Measurements from ENCODE around the gene EFEMP1. TPM values are rescaled to one million over a fixed set of nuclear protein-coding genes. Genes with fewer than 3 reads are reported as not detected.

Gene EFEMP1
- polyA plus RNA-seq, 1 of the 3 experiments (the other 2 are of a cell fraction): 1,015 TPM

DNA sequence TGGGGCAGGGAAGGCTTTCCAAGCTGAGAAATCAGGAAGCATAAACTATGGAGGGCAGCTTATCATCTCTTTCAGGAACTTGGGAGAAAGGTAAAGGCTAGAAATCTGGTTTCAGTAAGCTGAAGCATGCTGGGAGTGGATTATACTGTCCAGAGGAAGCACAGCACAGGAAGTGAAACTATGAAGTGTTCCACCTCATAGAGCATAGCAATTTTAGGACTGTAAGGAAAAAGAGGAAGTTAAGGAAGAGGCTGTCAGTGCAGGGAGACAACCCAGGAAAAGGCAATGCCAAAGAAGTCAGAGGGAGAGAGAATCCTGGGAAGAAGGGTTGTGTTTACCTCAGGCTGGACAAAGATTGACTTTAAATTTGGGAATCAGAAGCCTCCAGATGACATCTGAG lies 51.9 kb downstream of the EFEMP1 start:
- H3K27ac ChIP-seq (ENCODE audit: low read depth in 2 of 2, low read length in 1 of 2): peak overlapping the region in 1 of 2 experiments; percentile 60; a peak in 1 of 4 replicates
- no peaks in the 10 kb centered on the region for H3K79me2 ChIP-seq (ENCODE audit: insufficient read depth)
- POLR2A ChIA-PET: no interaction called here

More for the DNA sequence above, 51.9 kb downstream of the EFEMP1 start:
- Histone ChIP-seq H3K36me3 (replicated peaks in 1 of 2; ENCODE audit: control insufficient read depth in 1 of 2, insufficient read depth in 2 of 2, low read length in 1 of 2) (peaks cover 10 to 65% of the 10 kb centered on the region in 2 experiments), H3K4me1 (ENCODE audit: control insufficient read depth in 1 of 2, insufficient read depth in 2 of 2, low read depth in 1 of 2, low read length in 1 of 2) (peaks cover 0 to 3% of the 10 kb centered on the region in 2 experiments; a peak in 3 of 4 replicates), H3F3A (replicated peaks; ENCODE audit: insufficient read depth) (peaks cover 26% of the 10 kb centered on the region), H3K9me2 (no peaks in the 10 kb centered on the region), H3K9ac (no peak overlapping the region), H3K4me3 (ENCODE audit: low read depth in 2 of 2, low read length in 1 of 2) (no peak overlapping the region), H4K20me1 (ENCODE audit: insufficient read depth) (no peaks in the 10 kb centered on the region), H3K27me3 (ENCODE audit: insufficient read depth) (no peaks in the 10 kb centered on the region), H3K4me2 (no peak overlapping the region), H3K9me3 (no peaks in the 10 kb centered on the region), H2AFZ (ENCODE audit: low read depth) (no peak overlapping the region)
- CTCF ChIA-PET: no interaction called here
- no peak for DNase-seq
- TF ChIP-seq GATA2 (CRISPR knock-in tag; IDR thresholded peaks at IDR 0.05) (no peak), MEF2A (IDR thresholded peaks at IDR 0.05; ENCODE audit: borderline replicate concordance, low read depth) (no peak), TCF12 (IDR thresholded peaks at IDR 0.05) (no peak), NFIC (IDR thresholded peaks at IDR 0.05; ENCODE audit: borderline replicate concordance) (no peak), RCOR1 (IDR thresholded peaks at IDR 0.05; ENCODE audit: low read length) (no peak), MXI1 (IDR thresholded peaks at IDR 0.05; ENCODE audit: low read depth, low read length) (no peak), RXRA (IDR thresholded peaks at IDR 0.05; ENCODE audit: borderline replicate concordance, low read depth) (no peak), ELF1 (IDR thresholded peaks at IDR 0.05) (no peak), CHD2 (IDR thresholded peaks at IDR 0.05; ENCODE audit: low read length, partially characterized antibody) (no peak), POLR2AphosphoS5 (IDR thresholded peaks at IDR 0.05; ENCODE audit: low read depth, low read length) (no peak), FOXJ3 (CRISPR knock-in tag; IDR thresholded peaks at IDR 0.05) (no peak), EZH2phosphoT487 (IDR thresholded peaks at IDR 0.05; ENCODE audit: borderline replicate concordance, low read depth) (no peak), TAF1 (IDR thresholded peaks at IDR 0.05; ENCODE audit: borderline replicate concordance, low read depth, low read length) (no peak), JUND (IDR thresholded peaks at IDR 0.05) (no peak), FOXM1 (IDR thresholded peaks at IDR 0.05; ENCODE audit: low read depth) (no peak), NRF1 (IDR thresholded peaks at IDR 0.05; ENCODE audit: low read depth, low read length) (no peak)
- TF ChIP-seq, protein P1, sequence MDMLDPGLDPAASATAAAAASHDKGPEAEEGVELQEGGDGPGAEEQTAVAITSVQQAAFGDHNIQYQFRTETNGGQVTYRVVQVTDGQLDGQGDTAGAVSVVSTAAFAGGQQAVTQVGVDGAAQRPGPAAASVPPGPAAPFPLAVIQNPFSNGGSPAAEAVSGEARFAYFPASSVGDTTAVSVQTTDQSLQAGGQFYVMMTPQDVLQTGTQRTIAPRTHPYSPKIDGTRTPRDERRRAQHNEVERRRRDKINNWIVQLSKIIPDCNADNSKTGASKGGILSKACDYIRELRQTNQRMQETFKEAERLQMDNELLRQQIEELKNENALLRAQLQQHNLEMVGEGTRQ (IDR thresholded peaks at IDR 0.05; ENCODE audit: borderline replicate concordance, low read depth, low read length): no peak
- TF ChIP-seq, protein P2, sequence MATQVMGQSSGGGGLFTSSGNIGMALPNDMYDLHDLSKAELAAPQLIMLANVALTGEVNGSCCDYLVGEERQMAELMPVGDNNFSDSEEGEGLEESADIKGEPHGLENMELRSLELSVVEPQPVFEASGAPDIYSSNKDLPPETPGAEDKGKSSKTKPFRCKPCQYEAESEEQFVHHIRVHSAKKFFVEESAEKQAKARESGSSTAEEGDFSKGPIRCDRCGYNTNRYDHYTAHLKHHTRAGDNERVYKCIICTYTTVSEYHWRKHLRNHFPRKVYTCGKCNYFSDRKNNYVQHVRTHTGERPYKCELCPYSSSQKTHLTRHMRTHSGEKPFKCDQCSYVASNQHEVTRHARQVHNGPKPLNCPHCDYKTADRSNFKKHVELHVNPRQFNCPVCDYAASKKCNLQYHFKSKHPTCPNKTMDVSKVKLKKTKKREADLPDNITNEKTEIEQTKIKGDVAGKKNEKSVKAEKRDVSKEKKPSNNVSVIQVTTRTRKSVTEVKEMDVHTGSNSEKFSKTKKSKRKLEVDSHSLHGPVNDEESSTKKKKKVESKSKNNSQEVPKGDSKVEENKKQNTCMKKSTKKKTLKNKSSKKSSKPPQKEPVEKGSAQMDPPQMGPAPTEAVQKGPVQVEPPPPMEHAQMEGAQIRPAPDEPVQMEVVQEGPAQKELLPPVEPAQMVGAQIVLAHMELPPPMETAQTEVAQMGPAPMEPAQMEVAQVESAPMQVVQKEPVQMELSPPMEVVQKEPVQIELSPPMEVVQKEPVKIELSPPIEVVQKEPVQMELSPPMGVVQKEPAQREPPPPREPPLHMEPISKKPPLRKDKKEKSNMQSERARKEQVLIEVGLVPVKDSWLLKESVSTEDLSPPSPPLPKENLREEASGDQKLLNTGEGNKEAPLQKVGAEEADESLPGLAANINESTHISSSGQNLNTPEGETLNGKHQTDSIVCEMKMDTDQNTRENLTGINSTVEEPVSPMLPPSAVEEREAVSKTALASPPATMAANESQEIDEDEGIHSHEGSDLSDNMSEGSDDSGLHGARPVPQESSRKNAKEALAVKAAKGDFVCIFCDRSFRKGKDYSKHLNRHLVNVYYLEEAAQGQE (IDR thresholded peaks at IDR 0.05; ENCODE audit: low read depth, low read length): no peak
- TF ChIP-seq, protein P3, sequence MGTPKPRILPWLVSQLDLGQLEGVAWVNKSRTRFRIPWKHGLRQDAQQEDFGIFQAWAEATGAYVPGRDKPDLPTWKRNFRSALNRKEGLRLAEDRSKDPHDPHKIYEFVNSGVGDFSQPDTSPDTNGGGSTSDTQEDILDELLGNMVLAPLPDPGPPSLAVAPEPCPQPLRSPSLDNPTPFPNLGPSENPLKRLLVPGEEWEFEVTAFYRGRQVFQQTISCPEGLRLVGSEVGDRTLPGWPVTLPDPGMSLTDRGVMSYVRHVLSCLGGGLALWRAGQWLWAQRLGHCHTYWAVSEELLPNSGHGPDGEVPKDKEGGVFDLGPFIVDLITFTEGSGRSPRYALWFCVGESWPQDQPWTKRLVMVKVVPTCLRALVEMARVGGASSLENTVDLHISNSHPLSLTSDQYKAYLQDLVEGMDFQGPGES (IDR thresholded peaks at IDR 0.05; ENCODE audit: low read depth, low read length): no peak

Measured in SK-N-SH (cell line).